SK-N-MC (cell line): ENCODE measurements around the gene ANGEL1.
A peak's percentile ranks its signal among the peaks of the same experiment; 100 is the strongest.

Experiments
- EZH2 ChIP-seq: fragments of 200-600 bp; sonication (generic); IDR thresholded peaks from one replicate; pipeline ENCODE4 v1.6.1; 2017; ENCODE audit warnings: antibody characterized with exemption
- FOXP2 ChIP-seq: optimal IDR thresholded peaks from 2 replicates; pipeline ENCODE3; 2011; ENCODE audit warnings: mild to moderate bottlenecking, moderate library complexity; ENCODE audit not compliant: insufficient read depth; ENCODE audit errors: extremely low read length, control extremely low read depth
- POLR2AphosphoS5 ChIP-seq: IDR thresholded peaks from 2 replicates; pipeline ENCODE4 v1.6.1; 2012; ENCODE audit warnings: mild to moderate bottlenecking, low read depth, low read length, borderline replicate concordance

DNA sequence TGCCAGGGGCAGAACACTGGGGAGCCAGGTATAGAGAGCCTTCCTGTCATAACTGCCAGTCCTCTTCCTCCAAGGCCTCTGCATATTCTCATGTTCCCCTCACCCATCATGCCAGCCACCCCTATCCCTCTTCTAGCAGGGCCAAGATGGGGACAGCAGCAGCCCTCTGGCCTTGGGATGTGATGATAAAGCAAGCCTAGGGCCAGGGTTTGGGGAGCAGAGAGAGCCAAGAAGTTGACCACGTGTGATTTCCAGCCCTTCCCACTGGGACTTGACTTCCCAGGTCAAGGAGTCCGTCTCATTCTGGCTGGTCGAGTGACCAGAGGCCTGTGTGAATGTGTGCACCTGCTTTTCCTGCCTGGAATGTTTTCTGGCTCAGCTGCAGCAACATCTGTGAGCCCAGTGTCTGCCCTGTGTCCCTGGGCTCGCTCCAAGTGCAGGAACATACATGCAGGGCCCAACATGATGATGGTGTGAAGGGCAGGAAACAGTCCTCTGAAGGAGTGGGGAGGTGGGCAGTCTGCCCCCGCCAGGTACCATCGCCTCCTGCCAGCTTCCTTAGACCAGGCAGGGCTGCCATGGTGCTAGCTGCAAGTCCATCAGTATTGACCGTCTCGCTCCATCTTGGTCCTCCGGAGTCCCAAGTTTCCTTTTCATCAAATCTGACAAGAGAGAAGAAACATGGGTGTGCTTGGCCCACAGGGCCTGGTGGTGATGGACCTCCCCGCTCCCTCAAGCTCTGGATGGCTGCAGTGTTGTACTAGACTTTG lies 30.4 kb downstream of the ANGEL1 start:
- TF ChIP-seq EZH2: no peak
- TF ChIP-seq POLR2AphosphoS5: peak; percentile 3; the same call in 1 of the 2 replicates
- TF ChIP-seq FOXP2: no peak
